Liver (tissue), 3 donors: ENCODE data around the gene AJAP1.

Experiments
- CTCF ChIP-seq: fragments of 150-350 bp; IDR thresholded peaks from 2 replicates; pipeline ENCODE4 v1.5.1; 2017; ENCODE audit warnings: improper control_type of control experiment, low read depth, low read length; ENCODE audit not compliant: missing input control
- JUND ChIP-seq, 2 donors: IDR thresholded peaks; 2 replicates each; pipeline ENCODE4 v1.6.1; 2016; ENCODE audit warnings: antibody characterized with exemption in 2 of 2
- TAF1 ChIP-seq: conservative IDR thresholded peaks from 2 replicates; pipeline ENCODE4 v1.6.1; 2016; ENCODE audit warnings: antibody characterized with exemption, mild to moderate bottlenecking
- YY1 ChIP-seq: IDR thresholded peaks from 2 replicates; pipeline ENCODE4 v1.6.1; 2016; ENCODE audit warnings: antibody characterized with exemption, mild to moderate bottlenecking
- TF ChIP-seq, protein P1 (sequence below): IDR thresholded peaks from 2 replicates; pipeline ENCODE4 v1.6.1; 2016; ENCODE audit warnings: antibody characterized with exemption, mild to moderate bottlenecking
- donor health status: healthy.
- donor health status: healthy.

DNA sequence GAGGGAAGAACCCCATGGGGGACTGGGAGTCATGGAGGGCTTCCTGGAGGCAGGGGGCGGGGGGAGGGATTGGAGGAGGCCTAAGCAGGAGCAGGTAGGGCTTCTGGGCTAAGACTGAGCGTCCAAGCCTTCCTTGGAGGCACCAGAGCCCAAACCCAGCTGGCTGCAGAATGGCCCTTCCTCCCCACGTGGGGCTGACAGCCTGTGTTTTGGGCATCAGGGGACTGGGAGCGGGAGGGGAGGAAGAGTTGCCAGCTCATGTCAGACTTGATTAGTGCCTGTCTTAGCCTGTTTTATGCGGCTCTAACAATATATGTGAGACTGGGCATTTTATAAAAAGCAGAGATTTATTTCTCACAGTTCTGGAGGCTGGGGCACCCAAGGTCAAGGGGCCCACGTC, 38.9 kb downstream of the AJAP1 start:
- TF ChIP-seq CTCF = no peak
- TF ChIP-seq YY1 = no peak
- no peak for TF ChIP-seq TAF1
- TF ChIP-seq, protein P1, sequence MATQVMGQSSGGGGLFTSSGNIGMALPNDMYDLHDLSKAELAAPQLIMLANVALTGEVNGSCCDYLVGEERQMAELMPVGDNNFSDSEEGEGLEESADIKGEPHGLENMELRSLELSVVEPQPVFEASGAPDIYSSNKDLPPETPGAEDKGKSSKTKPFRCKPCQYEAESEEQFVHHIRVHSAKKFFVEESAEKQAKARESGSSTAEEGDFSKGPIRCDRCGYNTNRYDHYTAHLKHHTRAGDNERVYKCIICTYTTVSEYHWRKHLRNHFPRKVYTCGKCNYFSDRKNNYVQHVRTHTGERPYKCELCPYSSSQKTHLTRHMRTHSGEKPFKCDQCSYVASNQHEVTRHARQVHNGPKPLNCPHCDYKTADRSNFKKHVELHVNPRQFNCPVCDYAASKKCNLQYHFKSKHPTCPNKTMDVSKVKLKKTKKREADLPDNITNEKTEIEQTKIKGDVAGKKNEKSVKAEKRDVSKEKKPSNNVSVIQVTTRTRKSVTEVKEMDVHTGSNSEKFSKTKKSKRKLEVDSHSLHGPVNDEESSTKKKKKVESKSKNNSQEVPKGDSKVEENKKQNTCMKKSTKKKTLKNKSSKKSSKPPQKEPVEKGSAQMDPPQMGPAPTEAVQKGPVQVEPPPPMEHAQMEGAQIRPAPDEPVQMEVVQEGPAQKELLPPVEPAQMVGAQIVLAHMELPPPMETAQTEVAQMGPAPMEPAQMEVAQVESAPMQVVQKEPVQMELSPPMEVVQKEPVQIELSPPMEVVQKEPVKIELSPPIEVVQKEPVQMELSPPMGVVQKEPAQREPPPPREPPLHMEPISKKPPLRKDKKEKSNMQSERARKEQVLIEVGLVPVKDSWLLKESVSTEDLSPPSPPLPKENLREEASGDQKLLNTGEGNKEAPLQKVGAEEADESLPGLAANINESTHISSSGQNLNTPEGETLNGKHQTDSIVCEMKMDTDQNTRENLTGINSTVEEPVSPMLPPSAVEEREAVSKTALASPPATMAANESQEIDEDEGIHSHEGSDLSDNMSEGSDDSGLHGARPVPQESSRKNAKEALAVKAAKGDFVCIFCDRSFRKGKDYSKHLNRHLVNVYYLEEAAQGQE = no peak
- TF ChIP-seq JUND (IDR thresholded peaks at IDR 0.05) = no peak
